NCI-H1092 (cell line): ENCODE results near the gene AP1G1.
"Not testable (repeated sequence)": the region's sequence is repeated elsewhere in the genome, so short reads cannot be mapped to it uniquely, and the experiment has no call there.

Experiments used
- DNase-seq: peaks from one replicate; lab custom pipeline; 2025; lab: John Stamatoyannopoulos, UW

Gene AP1G1

DNA sequence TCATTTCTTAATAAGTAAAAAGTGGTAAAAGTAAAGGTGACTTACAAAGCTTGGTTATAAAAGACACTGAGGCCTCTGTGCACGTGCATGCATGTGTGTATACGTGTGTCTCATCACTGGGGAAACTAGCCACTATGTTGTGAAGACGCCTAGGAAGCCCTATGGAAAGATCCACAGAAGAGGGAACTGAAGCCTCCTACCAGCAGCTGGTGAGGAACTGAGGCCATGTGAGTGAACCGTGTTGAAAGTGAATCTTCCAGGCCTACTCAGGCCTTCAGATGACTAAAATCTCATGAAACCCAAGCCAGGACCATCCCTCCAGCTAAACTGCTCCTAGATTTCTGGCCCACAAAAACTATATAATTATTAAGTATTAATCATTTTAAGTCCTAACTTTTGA, 107.8 kb downstream of the AP1G1 start:
- DNase-seq, result no peak

DNA sequence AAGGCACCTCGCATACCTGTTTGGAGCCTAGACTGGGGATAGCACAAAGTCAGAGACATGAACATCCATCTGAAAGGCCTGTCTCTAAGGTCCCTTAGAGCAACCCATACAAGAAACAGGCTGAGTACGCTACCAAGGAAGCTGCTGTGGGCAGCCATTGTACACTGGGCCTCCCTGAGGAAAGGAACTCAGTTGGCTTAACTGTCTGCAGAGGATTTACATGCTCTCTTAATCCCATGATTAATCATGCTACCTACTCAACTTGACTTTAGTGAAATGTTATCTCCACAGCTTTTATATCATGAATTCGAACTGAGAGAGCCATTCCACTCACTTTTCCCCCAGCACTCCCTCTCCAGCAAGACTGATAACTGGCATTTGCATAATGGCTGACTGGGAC, 110.1 kb downstream of the AP1G1 start:
- DNase-seq, result no peak

- DNase-seq, result no peak
These were observed 115.5 kb downstream of the AP1G1 start for GRCh38 chr16:71693164-71693563.

- no peak for DNase-seq
These were observed 118.7 kb downstream of the AP1G1 start for GRCh38 chr16:71689901-71690300.

DNA sequence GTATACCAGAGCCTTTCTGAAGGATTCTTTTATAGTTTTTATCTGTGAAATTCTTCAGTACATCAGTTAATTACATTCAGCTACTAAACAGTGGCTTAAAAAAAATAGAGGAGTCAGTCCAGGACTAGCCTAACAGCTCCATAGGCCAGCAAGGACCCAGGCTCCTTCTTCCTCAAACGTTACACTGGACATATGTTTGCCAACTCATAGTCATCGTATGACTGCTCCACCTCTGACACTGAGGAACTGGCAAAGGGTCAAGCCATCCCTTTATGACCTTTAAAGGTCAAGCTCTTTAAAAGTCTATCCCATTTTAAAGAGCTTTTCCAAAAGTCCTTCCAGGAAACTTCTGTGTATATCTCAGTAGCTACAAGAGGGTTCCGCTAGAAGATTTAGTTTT, 120.8 kb downstream of the AP1G1 start:
- no peak for DNase-seq

DNA sequence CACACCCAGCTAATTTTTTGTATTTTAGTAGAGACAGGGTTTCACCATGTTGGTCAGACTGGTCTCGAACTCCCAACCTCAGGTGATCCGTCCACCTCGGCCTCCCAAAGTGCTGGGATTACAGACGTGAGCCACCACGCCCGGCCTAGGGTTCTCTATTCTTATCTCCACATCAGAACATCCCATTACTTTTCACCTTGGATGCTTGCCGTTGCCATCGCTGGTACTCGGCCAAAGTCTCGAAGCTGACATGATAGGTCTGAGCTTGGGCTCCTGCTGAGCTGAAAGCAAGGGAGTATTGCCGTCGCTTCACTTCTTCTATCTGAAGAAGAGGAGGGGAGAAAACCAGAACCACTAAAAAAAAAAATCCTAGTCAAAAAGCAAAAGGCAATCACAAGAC, 124.4 kb downstream of the AP1G1 start:
- not testable (repeated sequence) for DNase-seq

DNA sequence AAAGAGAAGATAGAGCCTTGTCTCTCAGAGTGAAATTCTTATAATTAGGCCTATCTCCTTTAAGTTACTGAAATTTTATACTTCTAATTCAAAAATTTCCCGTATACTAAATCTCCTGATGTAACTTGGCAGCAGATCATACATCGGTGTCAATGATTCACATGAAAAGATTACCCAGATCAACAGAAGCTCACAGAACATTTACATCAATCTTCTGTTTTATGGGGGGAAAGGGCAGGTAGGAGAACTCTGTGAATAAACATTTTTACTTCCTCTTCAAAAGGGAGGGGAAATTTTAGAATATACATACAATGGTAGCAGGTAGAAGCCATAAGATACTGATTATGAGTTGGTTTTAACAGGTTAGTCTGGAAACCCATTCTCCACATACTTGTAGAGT, 127.3 kb downstream of the AP1G1 start:
- no peak for DNase-seq
